ENCODE results near the gene PLK3.
"Not testable (repeated sequence)": the region's sequence is repeated elsewhere in the genome, so short reads cannot be mapped to it uniquely, and the experiment has no call there.

Gene PLK3

DNA sequence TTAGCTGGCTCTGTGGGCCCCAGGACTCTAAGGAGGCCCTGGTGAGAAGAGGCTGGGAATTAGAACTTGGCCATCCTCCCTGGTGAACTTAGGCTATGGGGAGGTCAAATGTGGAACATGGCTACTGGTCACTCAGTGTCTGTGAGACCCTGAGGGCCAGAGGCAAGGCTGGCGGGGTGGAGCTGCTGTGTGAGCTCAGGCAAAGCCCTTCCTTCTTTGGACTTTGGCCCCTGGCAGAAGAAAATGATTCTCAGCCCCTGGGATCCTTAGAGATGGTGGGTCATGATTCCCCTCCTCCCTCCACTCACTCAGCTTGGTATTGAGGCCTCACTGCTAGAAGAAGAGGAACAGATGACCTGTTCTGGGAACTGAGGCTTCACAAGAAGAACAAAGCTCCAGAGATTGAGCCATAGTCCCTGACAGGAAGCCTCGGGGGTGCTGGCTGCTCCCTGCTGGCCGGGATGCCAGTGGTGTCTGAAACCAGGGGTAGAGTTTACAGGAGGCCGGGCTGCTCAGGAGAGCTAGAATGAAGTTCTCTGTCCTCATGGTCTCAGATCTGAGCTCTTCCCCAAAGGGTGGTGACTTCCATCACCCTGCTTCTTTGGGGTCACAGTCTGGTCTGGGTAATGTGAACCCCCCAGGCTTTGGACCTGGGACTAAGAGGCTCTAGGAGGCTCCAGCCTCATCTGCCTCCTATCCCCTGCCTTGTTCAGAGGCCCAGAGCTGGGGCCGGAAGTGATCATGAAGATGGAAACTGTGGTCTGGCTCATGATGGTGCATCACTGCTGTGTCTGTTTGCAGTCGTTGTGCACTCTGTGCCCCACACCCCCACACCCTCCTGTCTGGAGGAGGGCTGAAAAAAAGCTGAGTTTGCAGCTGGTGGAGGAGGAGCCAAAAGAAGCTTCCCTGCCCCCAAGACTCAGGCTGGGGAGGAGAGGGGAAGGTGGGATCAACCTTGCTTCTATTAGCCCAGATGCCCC lies 9.1 kb downstream of the PLK3 start:
- no peaks in the 10 kb centered on the region for H3K9me2 ChIP-seq (ENCODE audit: low read depth, low read length)
- peak overlapping the region; percentile 27 for H3K4me2 ChIP-seq (ENCODE audit: low read length)
- TF ChIP-seq, protein P1, sequence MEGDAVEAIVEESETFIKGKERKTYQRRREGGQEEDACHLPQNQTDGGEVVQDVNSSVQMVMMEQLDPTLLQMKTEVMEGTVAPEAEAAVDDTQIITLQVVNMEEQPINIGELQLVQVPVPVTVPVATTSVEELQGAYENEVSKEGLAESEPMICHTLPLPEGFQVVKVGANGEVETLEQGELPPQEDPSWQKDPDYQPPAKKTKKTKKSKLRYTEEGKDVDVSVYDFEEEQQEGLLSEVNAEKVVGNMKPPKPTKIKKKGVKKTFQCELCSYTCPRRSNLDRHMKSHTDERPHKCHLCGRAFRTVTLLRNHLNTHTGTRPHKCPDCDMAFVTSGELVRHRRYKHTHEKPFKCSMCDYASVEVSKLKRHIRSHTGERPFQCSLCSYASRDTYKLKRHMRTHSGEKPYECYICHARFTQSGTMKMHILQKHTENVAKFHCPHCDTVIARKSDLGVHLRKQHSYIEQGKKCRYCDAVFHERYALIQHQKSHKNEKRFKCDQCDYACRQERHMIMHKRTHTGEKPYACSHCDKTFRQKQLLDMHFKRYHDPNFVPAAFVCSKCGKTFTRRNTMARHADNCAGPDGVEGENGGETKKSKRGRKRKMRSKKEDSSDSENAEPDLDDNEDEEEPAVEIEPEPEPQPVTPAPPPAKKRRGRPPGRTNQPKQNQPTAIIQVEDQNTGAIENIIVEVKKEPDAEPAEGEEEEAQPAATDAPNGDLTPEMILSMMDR (IDR thresholded peaks at IDR 0.05; ENCODE audit: low read length) = no peak
- no peak for TF ChIP-seq EZH2 (IDR thresholded peaks at IDR 0.05; ENCODE audit: borderline replicate concordance, low read length)
- H2AFZ ChIP-seq (ENCODE audit: low read length) = no peak overlapping the region
- H3K9me3 ChIP-seq (ENCODE audit: low read length) = no peaks in the 10 kb centered on the region
- H3K9ac ChIP-seq (ENCODE audit: low read length) = peak overlapping the region; percentile 35
- H3K79me2 ChIP-seq (ENCODE audit: insufficient read depth, low read length) = no peaks in the 10 kb centered on the region
- H3K4me3 ChIP-seq (ENCODE audit: low read depth, low read length, poor library complexity, severe bottlenecking) = no peak overlapping the region
- H3F3A ChIP-seq (ENCODE audit: insufficient read depth, low read length) = no peaks in the 10 kb centered on the region
- H3K27ac ChIP-seq (ENCODE audit: low read depth, low read length, poor library complexity, severe bottlenecking) = peak overlapping the region; percentile 90
- peaks cover 9% of the 10 kb centered on the region; the same call in 1 of the 2 replicates for H3K36me3 ChIP-seq (ENCODE audit: insufficient read depth, low read length)
- no peaks in the 10 kb centered on the region for H3K27me3 ChIP-seq (ENCODE audit: insufficient read depth, low read length)
- H3K4me1 ChIP-seq (ENCODE audit: insufficient read depth, low read length, severe bottlenecking) = peaks cover 48% of the 10 kb centered on the region
- no peaks in the 10 kb centered on the region for H4K20me1 ChIP-seq (ENCODE audit: insufficient read depth, low read length)

DNA sequence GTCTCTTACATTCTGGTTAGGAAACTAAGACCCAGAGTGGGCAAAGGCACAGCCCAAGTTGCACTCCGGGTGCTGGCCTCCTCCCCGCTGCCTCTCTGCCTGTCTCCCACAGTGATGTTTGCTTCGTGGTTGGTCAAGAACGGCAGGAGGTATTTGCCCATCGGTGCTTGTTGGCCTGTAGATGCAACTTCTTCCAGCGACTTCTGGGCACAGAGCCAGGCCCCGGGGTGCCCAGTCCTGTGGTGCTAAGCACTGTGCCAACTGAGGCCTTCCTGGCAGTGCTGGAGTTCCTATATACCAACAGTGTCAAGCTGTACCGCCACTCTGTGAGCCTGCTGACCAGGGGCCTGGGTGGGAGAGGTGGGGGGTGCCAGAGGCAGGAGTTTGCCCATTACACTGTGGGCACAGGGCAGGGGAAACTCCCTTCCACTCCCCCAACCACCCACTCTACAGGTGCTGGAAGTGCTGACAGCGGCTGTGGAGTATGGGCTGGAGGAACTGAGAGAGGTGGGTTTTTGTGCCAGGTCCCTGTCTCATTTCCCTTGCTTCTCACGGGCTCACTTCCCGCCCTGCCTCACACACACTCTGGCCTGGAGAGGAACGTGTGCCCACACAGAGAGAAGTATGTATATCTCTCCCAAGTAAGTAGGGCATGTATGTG lies 10.1 kb downstream of the PLK3 start:
- TF ChIP-seq, protein P1 (IDR thresholded peaks at IDR 0.05; ENCODE audit: low read length) = no peak
- no peak for TF ChIP-seq EZH2 (IDR thresholded peaks at IDR 0.05; ENCODE audit: borderline replicate concordance, low read length)
- Histone ChIP-seq H2AFZ (ENCODE audit: low read length) (no peak overlapping the region), H3K9ac (ENCODE audit: low read length) (peak overlapping the region; percentile 6; the same call in 1 of the 2 replicates), H4K20me1 (ENCODE audit: insufficient read depth, low read length) (no peaks in the 10 kb centered on the region), H3K4me1 (ENCODE audit: insufficient read depth, low read length, severe bottlenecking) (peaks cover 55% of the 10 kb centered on the region), H3K27ac (ENCODE audit: low read depth, low read length, poor library complexity, severe bottlenecking) (peak overlapping the region; percentile 90), H3F3A (ENCODE audit: insufficient read depth, low read length) (no peaks in the 10 kb centered on the region), H3K9me2 (ENCODE audit: low read depth, low read length) (no peaks in the 10 kb centered on the region), H3K4me3 (ENCODE audit: low read depth, low read length, poor library complexity, severe bottlenecking) (no peak overlapping the region), H3K36me3 (ENCODE audit: insufficient read depth, low read length) (0 out of 2 replicates have a peak, but pooled peaks cover 3% of the 10 kb centered on the region), H3K9me3 (ENCODE audit: low read length) (no peaks in the 10 kb centered on the region), H3K4me2 (ENCODE audit: low read length) (peak overlapping the region; percentile 27; the same call in 1 of the 2 replicates), H3K79me2 (ENCODE audit: insufficient read depth, low read length) (no peaks in the 10 kb centered on the region), H3K27me3 (ENCODE audit: insufficient read depth, low read length) (no peaks in the 10 kb centered on the region)

DNA sequence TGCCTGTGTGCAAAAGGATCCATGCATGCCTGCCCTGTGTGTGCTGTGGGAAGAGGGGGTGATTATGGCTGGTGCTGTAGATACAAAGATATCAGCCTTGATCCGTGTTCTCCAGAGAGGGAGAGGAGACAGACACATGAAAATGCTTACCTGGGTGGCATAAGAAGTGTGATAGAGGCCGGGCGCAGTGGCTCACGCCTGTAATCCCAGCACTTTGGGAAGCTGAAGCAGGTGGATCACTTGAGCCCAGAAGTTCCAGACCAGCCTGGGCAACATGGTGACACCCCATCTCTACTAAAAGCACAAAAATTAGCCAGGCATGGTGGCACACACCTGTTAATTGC lies 10.6 kb downstream of the PLK3 start:
- not testable (repeated sequence) for H3K9me3 ChIP-seq (ENCODE audit: low read length); H3K9me2 ChIP-seq (ENCODE audit: low read depth, low read length); H3K4me2 ChIP-seq (ENCODE audit: low read length); H3K4me3 ChIP-seq (ENCODE audit: low read depth, low read length, poor library complexity, severe bottlenecking); H3K27me3 ChIP-seq (ENCODE audit: insufficient read depth, low read length); H4K20me1 ChIP-seq (ENCODE audit: insufficient read depth, low read length); H2AFZ ChIP-seq (ENCODE audit: low read length); H3K9ac ChIP-seq (ENCODE audit: low read length); H3K36me3 ChIP-seq (ENCODE audit: insufficient read depth, low read length); H3F3A ChIP-seq (ENCODE audit: insufficient read depth, low read length); H3K79me2 ChIP-seq (ENCODE audit: insufficient read depth, low read length)
- peaks cover 55% of the 10 kb centered on the region for H3K4me1 ChIP-seq (ENCODE audit: insufficient read depth, low read length, severe bottlenecking)
- H3K27ac ChIP-seq (ENCODE audit: low read depth, low read length, poor library complexity, severe bottlenecking) = peak overlapping the region; percentile 90
